SU-DHL-6 (cell line): ENCODE data around the gene PCSK9.

Experiments used
- H2AFZ ChIP-seq: fragments of 200-600 bp; sonication (generic); 2 replicates; pipeline ENCODE4 v1.6.1; 2014; ENCODE audit warnings: low read depth, mild to moderate bottlenecking, moderate library complexity, mixed read lengths, antibody characterized with exemption, low read length; ENCODE audit not compliant: severe bottlenecking
- H3F3A ChIP-seq: fragments of 200-600 bp; shearing (Covaris generic); 2 replicates; pipeline ENCODE4 v1.6.0; 2016; ENCODE audit warnings: antibody characterized with exemption, mild to moderate bottlenecking; ENCODE audit not compliant: insufficient read depth
- H3K27ac ChIP-seq: fragments of 200-600 bp; sonication (generic); 2 replicates; pipeline ENCODE4 v1.5.1; 2016; ENCODE audit warnings: low read depth, mild to moderate bottlenecking, low read length, moderate library complexity, mixed read lengths
- H3K27me3 ChIP-seq: fragments of 200-600 bp; sonication (generic), shearing (Covaris generic); 2 replicates; pipeline ENCODE4 v1.6.0; 2014; ENCODE audit warnings: mild to moderate bottlenecking, low read length
- H3K36me3 ChIP-seq: fragments of 200-600 bp; sonication (generic); 2 replicates; pipeline ENCODE4 v1.6.1; 2014; ENCODE audit warnings: mild to moderate bottlenecking, low read length, mixed read lengths
- H3K4me2 ChIP-seq: fragments of 300-600, 200-600 bp; shearing (Covaris generic), sonication (generic); 2 replicates; pipeline ENCODE4 v1.6.0; 2014; ENCODE audit warnings: low read length, low read depth, mild to moderate bottlenecking; ENCODE audit not compliant: poor library complexity, severe bottlenecking
- H3K4me3 ChIP-seq: fragments of 200-600 bp; sonication (generic); 2 replicates; pipeline ENCODE4 v1.5.1; 2014; ENCODE audit warnings: antibody characterized with exemption, low read length, mild to moderate bottlenecking, mixed read lengths; ENCODE audit not compliant: insufficient read depth, poor library complexity, severe bottlenecking
- H3K79me2 ChIP-seq: fragments of 200-600 bp; sonication (generic); 2 replicates; pipeline ENCODE4 v1.6.1; 2014; ENCODE audit warnings: mild to moderate bottlenecking, low read length, moderate library complexity; ENCODE audit not compliant: insufficient read depth
- H3K9ac ChIP-seq: fragments of 200-600 bp; sonication (generic); 2 replicates; pipeline ENCODE4 v1.7.0; 2014; ENCODE audit warnings: mild to moderate bottlenecking, low read length
- H3K9me2 ChIP-seq: fragments of 200-600 bp; sonication (generic); replicated peaks from 2 replicates; pipeline ENCODE4 v1.6.1; 2014; ENCODE audit warnings: low read length; ENCODE audit not compliant: insufficient read depth
- H3K9me3 ChIP-seq: fragments of 200-600 bp; sonication (generic); 2 replicates; pipeline ENCODE4 v1.6.1; 2014; ENCODE audit warnings: low read length, mixed read lengths; ENCODE audit not compliant: insufficient read depth
- H4K20me1 ChIP-seq: fragments of 200-600 bp; sonication (generic); 2 replicates; pipeline ENCODE4 v1.6.1; 2014; ENCODE audit warnings: low read depth, mild to moderate bottlenecking, antibody characterized with exemption, low read length, moderate library complexity, mixed read lengths
- EZH2phosphoT487 ChIP-seq: fragments of 200-600 bp; sonication (generic), shearing (Covaris generic); conservative IDR thresholded peaks from 2 replicates; pipeline ENCODE4 v1.6.1; 2018; ENCODE audit warnings: mild to moderate bottlenecking, antibody characterized with exemption, low read length, moderate library complexity, mixed read lengths
- TF ChIP-seq, protein P1 (sequence below): fragments of 200-600 bp; sonication (generic); IDR thresholded peaks from one replicate; pipeline ENCODE4 v1.5.1; 2017; ENCODE audit warnings: antibody characterized with exemption, mild to moderate bottlenecking, low read length, moderate library complexity; ENCODE audit not compliant: insufficient read depth, poor library complexity, severe bottlenecking

PCSK9 gene

DNA sequence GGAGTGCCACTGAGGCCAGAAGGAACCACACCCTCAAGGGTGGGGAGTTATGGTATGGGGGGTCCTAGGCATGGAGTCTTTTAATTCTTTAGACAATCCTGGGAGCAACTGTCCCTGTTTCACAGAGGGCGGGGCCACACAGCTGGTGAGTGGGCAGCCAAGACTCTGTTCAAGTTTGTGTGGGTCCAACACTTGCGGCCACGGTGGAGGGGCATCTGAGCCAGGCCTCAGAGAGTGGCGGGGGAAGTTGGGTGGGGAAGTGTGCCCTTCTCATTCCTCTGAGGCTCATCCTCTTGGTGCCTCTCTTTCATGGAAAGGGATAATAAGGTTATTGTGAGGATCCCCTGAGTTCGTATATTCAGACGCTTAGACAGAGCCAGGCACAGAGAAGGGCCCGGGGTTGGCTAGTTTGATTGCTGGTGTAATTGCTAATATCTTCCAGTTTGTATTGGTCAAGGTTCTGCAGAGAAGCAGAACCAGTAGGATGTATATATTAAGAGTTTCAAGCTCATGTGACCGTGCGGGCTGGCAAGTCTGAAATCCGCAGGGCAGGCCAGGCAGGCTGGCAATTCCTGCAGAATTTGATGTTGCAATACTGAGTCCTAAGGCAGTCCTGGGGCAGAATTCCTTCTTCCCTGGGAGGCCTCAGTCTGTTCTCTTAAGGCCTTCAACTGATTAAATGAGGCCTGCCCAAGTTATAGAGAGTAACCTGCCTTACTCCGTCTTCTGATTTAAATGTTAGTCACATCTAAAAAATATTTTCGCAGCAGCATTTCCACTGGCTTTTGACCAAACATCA, 15.9 kb downstream of the PCSK9 start:
- Histone ChIP-seq H3K27me3 (no peaks in the 10 kb centered on the region), H3K9ac (no peak overlapping the region), H3K4me2 (no peak overlapping the region), H4K20me1 (no peaks in the 10 kb centered on the region), H2AFZ (no peak overlapping the region), H3K9me2 (no peaks in the 10 kb centered on the region), H3K9me3 (no peaks in the 10 kb centered on the region), H3K36me3 (no peaks in the 10 kb centered on the region), H3F3A (no peaks in the 10 kb centered on the region), H3K4me3 (no peak overlapping the region), H3K27ac (no peak overlapping the region), H3K79me2 (no peaks in the 10 kb centered on the region)
- no peak for TF ChIP-seq EZH2phosphoT487
- TF ChIP-seq, protein P1, sequence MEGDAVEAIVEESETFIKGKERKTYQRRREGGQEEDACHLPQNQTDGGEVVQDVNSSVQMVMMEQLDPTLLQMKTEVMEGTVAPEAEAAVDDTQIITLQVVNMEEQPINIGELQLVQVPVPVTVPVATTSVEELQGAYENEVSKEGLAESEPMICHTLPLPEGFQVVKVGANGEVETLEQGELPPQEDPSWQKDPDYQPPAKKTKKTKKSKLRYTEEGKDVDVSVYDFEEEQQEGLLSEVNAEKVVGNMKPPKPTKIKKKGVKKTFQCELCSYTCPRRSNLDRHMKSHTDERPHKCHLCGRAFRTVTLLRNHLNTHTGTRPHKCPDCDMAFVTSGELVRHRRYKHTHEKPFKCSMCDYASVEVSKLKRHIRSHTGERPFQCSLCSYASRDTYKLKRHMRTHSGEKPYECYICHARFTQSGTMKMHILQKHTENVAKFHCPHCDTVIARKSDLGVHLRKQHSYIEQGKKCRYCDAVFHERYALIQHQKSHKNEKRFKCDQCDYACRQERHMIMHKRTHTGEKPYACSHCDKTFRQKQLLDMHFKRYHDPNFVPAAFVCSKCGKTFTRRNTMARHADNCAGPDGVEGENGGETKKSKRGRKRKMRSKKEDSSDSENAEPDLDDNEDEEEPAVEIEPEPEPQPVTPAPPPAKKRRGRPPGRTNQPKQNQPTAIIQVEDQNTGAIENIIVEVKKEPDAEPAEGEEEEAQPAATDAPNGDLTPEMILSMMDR = no peak

DNA sequence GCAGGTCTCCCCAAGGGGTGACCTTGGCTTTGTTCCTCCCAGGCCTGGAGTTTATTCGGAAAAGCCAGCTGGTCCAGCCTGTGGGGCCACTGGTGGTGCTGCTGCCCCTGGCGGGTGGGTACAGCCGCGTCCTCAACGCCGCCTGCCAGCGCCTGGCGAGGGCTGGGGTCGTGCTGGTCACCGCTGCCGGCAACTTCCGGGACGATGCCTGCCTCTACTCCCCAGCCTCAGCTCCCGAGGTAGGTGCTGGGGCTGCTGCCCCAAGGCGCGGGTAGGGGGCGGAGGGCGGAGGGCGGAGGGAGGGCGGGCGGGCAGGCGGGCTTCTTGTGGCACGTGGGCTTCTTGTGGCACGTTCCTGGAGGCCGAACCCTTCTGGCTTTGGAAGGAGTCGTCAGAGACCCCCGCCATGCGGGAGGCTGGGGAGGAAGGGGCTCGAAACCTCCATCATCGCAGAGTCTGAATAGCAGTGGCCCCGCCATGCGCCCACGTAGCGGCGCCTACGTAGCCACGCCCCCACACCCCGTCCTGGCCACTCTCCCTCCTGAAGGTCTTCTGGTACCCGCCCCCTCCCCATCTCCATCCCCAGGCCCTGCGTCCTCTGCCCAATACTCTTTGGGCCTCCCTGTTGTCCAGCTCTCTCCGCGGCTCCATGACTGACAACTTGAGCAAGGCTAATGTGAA, 16.7 kb downstream of the PCSK9 start:
- H3K9me3 ChIP-seq = no peaks in the 10 kb centered on the region
- TF ChIP-seq EZH2phosphoT487 = no peak
- TF ChIP-seq, protein P1 = no peak
- H3K4me3 ChIP-seq = no peak overlapping the region
- no peaks in the 10 kb centered on the region for H3K79me2 ChIP-seq
- H4K20me1 ChIP-seq = no peaks in the 10 kb centered on the region
- no peak overlapping the region for H3K27ac ChIP-seq
- H3K9ac ChIP-seq = no peak overlapping the region
- H3F3A ChIP-seq = no peaks in the 10 kb centered on the region
- H3K36me3 ChIP-seq = no peaks in the 10 kb centered on the region
- no peaks in the 10 kb centered on the region for H3K9me2 ChIP-seq
- H3K27me3 ChIP-seq = no peaks in the 10 kb centered on the region
- H3K4me2 ChIP-seq = no peak overlapping the region
- no peak overlapping the region for H2AFZ ChIP-seq

DNA sequence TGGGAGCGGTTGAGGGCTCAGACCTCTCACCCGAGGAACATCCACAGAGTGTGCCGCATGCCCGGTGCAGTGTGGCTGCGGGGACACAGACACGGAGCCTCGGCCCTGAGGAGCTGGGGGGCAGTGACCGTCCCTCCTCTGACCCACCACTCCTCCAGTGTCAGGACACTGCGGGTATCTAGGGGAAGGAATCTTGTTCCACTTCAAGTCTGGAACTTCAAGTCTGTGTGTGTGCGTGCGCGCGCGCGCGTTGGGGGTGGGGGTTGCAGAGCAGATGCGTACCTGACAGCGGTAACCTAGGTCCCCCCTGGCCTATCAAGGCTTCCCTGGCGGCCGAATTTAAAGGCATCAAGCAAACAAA, 17.3 kb downstream of the PCSK9 start:
- Histone ChIP-seq H2AFZ (no peak overlapping the region), H3K9me2 (no peaks in the 10 kb centered on the region), H3K36me3 (no peaks in the 10 kb centered on the region), H4K20me1 (no peaks in the 10 kb centered on the region), H3K79me2 (no peaks in the 10 kb centered on the region), H3K4me3 (no peak overlapping the region), H3K4me2 (no peak overlapping the region), H3K27me3 (no peaks in the 10 kb centered on the region), H3K27ac (no peak overlapping the region), H3F3A (no peaks in the 10 kb centered on the region), H3K9me3 (no peaks in the 10 kb centered on the region), H3K9ac (no peak overlapping the region)
- no peak for TF ChIP-seq EZH2phosphoT487
- TF ChIP-seq, protein P1 = no peak
